Measurements from ENCODE around the gene UBQLN4. TPM values are rescaled to one million over a fixed set of nuclear protein-coding genes. Genes with fewer than 3 reads are reported as not detected.
A peak's percentile ranks its signal among the peaks of the same experiment; 100 is the strongest.

Gene UBQLN4
- total and polyA plus RNA-seq, 9 of the 15 experiments (the other 6 are each of a cell fraction or from before 2014, with no cell fraction given) = 13.5 to 65.5 (median 37.0) TPM

DNA sequence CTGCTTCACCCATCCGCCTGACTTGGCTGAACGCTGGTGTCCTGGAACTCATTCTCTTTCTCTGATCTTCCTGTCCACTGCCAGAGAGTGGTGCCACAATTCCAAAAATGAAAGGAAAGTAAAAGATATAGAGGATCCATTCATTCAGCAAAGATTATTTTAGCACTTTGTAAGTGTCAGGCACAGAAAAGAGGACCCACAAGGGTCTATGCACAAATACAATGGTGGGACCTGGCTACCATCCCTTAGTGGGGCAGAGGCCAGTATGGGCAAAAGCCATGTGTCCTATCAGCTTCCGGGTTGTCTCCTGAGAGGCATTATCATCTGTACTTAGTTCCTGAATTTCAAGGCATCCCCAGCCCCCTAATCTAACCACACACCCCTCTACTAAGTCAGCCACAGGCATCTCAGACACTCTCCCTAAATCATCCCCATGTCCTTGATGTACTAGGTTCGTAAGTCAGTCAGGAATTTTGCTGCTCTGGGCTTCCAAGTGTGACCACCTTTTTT lies 51.9 kb downstream of the UBQLN4 start:
- Histone ChIP-seq H3K9ac (ENCODE audit: insufficient read depth in 1 of 2, low read depth in 2 of 2, low read length in 2 of 2) (peak overlapping the region; percentile 39 to 52; a peak in 3 of 4 replicates), H3K4me2 (ENCODE audit: insufficient read depth, low read length) (peak overlapping the region; percentile 58), H3K27me3 (ENCODE audit: control insufficient read depth in 2 of 2, insufficient read depth in 2 of 2, low read length in 2 of 2) (no peaks in the 10 kb centered on the region), H3K9me3 (replicated peaks; ENCODE audit: control insufficient read depth, insufficient read depth, low read depth, low read length) (no peaks in the 10 kb centered on the region), H3K36me3 (ENCODE audit: control insufficient read depth, insufficient read depth, low read length) (no peaks in the 10 kb centered on the region), H3K79me2 (ENCODE audit: control insufficient read depth, insufficient read depth, low read length) (no peaks in the 10 kb centered on the region), H4K20me1 (replicated peaks; ENCODE audit: control insufficient read depth, insufficient read depth, low read length) (no peaks in the 10 kb centered on the region), H3K4me3 (no peak overlapping the region), H3K9me1 (ENCODE audit: control insufficient read depth, insufficient read depth, low read length) (no peaks in the 10 kb centered on the region), H3K27ac (ENCODE audit: extremely low read depth, low read depth, low read length) (peak overlapping the region; percentile 68), H3K4me1 (replicated peaks in 1 of 2; ENCODE audit: control insufficient read depth in 2 of 2, insufficient read depth in 2 of 2, low read length in 2 of 2) (peaks cover 22 to 34% of the 10 kb centered on the region in 2 experiments; a peak in 4 of 5 replicates), H2AFZ (ENCODE audit: low read depth, low read length) (peak overlapping the region; percentile 96)
- ChIA-PET POLR2A (interaction anchor here (0.6 to 4.0 kb wide), 7 partner anchors 15 to 643 kb away, joined by 3 to 19 read pairs (median 5); no protein-coding TSS in a partner anchor), CTCF (ENCODE audit: low intra/inter-chr PET ratio) (no interaction called here)
- ATAC-seq = peak; percentile 60
- DNase-seq (ENCODE audit: extremely low read depth in 1 of 4, low spot score in 3 of 4) = peak in 2 of 4 experiments; percentile 50 to 53
- 13% methylated on average over 4 of the region's 4 CpGs for WGBS (ENCODE audit: insufficient coverage, low coverage, missing lambda C conversion rate)
- in situ Hi-C loops (cut with MboI) = no loop called here
- intact Hi-C loops (cut with micrococcal nuclease) = loop anchor here (5.0 kb wide), 1 partner anchor 66 kb away; no protein-coding TSS in a partner anchor
- BruUV-seq (replicated peaks) = no TSS peak
- FAIRE-seq = peak; percentile 76
- TF ChIP-seq L3MBTL2 (IDR thresholded peaks at IDR 0.05) = peak; percentile 29; the same call in 1 of the 2 replicates
- TF ChIP-seq SNRNP70 (optimal IDR thresholded peaks at IDR 0.05; ENCODE audit: low read depth, low read length) = no peak
- TF ChIP-seq GABPA (tag; conservative IDR thresholded peaks at IDR 0.05; ENCODE audit: low read depth) = no peak
- no peak for TF ChIP-seq ZNF354B (CRISPR knock-in tag; IDR thresholded peaks at IDR 0.05)
- TF ChIP-seq, protein P1, sequence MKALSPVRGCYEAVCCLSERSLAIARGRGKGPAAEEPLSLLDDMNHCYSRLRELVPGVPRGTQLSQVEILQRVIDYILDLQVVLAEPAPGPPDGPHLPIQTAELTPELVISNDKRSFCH (CRISPR knock-in tag; IDR thresholded peaks at IDR 0.05) = no peak
- TF ChIP-seq, protein P1 (tag; IDR thresholded peaks at IDR 0.05) = no peak
- TF ChIP-seq CTBP1 (IDR thresholded peaks at IDR 0.05; ENCODE audit: borderline replicate concordance) = peak; percentile 61; the same call in 1 of the 2 replicates
- TF ChIP-seq, protein P2, sequence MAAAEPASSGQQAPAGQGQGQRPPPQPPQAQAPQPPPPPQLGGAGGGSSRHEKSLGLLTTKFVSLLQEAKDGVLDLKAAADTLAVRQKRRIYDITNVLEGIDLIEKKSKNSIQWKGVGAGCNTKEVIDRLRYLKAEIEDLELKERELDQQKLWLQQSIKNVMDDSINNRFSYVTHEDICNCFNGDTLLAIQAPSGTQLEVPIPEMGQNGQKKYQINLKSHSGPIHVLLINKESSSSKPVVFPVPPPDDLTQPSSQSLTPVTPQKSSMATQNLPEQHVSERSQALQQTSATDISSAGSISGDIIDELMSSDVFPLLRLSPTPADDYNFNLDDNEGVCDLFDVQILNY (CRISPR knock-in tag; IDR thresholded peaks at IDR 0.05) = no peak
- TF ChIP-seq HDAC6 (IDR thresholded peaks at IDR 0.05; ENCODE audit: low read depth, low read length) = no peak
- 0 out of 2 replicates have a peak, but pooled peaks have one; percentile 24 for TF ChIP-seq SMARCA4 (IDR thresholded peaks at IDR 0.05)
- TF ChIP-seq SRSF1 (IDR thresholded peaks at IDR 0.05; ENCODE audit: low read depth, low read length) = no peak
- 0 out of 2 replicates have a peak, but pooled peaks have one; percentile 6 for TF ChIP-seq ELF4 (CRISPR knock-in tag; IDR thresholded peaks at IDR 0.05)
- TF ChIP-seq RAD21 (CRISPR knock-in tag; conservative IDR thresholded peaks at IDR 0.05 in 1 of 2, IDR thresholded peaks at IDR 0.05 in 1 of 2) = peak in 1 of 2 experiments; percentile 22; a peak in 1 of 4 replicates
- no peak for TF ChIP-seq HNRNPL (IDR thresholded peaks at IDR 0.05; ENCODE audit: low read depth, low read length)
- TF ChIP-seq, protein P3, sequence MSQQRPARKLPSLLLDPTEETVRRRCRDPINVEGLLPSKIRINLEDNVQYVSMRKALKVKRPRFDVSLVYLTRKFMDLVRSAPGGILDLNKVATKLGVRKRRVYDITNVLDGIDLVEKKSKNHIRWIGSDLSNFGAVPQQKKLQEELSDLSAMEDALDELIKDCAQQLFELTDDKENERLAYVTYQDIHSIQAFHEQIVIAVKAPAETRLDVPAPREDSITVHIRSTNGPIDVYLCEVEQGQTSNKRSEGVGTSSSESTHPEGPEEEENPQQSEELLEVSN (IDR thresholded peaks at IDR 0.05; ENCODE audit: borderline replicate concordance in 1 of 2, extremely low read depth in 1 of 2, insufficient read depth in 1 of 2, insufficient read length in 1 of 2, low read depth in 1 of 2, low read length in 1 of 2, poor library complexity in 1 of 2, severe bottlenecking in 1 of 2) = no peak
- TF ChIP-seq HMG20A (CRISPR knock-in tag; conservative IDR thresholded peaks at IDR 0.05) = no peak
- TF ChIP-seq NFIX (CRISPR knock-in tag; IDR thresholded peaks at IDR 0.05; ENCODE audit: low read depth) = no peak
- TF ChIP-seq ZNF583 (CRISPR knock-in tag; IDR thresholded peaks at IDR 0.05) = no peak
- TF ChIP-seq BRD9 (IDR thresholded peaks at IDR 0.05; ENCODE audit: low read depth, partially characterized antibody) = no peak
- TF ChIP-seq FOXK2 (conservative IDR thresholded peaks at IDR 0.05 in 1 of 2, IDR thresholded peaks at IDR 0.05 in 1 of 2; ENCODE audit: low read depth in 2 of 2) = peak in 1 of 2 experiments; percentile 2; a peak in 1 of 4 replicates
- no peak for TF ChIP-seq ZNF232 (CRISPR knock-in tag; IDR thresholded peaks at IDR 0.05)
